ENCODE measurements around the gene AGL. TPM values are rescaled to one million over a fixed set of nuclear protein-coding genes. Genes with fewer than 3 reads are reported as not detected.

Gene AGL
- total and polyA plus RNA-seq, 2 of the 8 experiments (the other 6 are each of a cell fraction or from before 2014, with no cell fraction given) = 2.7 to 19.2 TPM

DNA sequence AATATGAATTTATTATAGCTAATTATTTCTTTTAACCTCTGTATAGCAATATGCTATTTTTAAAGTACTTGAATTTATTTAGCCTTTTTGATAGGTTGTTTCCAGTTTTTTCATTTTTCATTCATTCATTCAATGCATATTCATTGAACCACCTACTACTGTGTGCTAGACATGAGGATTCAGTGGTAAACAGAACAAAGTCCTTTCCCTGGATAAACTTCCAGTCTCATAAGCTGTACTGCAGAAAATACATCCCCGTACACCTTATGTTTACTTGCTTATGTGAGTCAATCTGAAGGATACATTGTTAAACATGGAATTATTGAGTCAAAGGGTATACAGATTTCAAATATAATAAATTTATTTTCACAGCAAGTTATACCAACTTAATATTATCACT is 21.9 kb downstream of the AGL start:
- no peak overlapping the region for H3K27ac ChIP-seq (ENCODE audit: low read depth, low read length)
- H3K9ac ChIP-seq (replicated peaks in 1 of 4; ENCODE audit: extremely low read depth in 1 of 4, low read depth in 3 of 4, low read length in 3 of 4) = no peak overlapping the region
- no peak overlapping the region for H4K8ac ChIP-seq (ENCODE audit: extremely low read depth, insufficient read depth, low read length)
- H3K14ac ChIP-seq (ENCODE audit: insufficient read length) = no peak overlapping the region
- POLR2A ChIA-PET (ENCODE audit: partially characterized antibody) = no interaction called here
- FAIRE-seq (no peak), DNase-seq (ENCODE audit: low read depth in 1 of 2, low spot score in 2 of 2) (no peak)
- H3K56ac ChIP-seq (replicated peaks; ENCODE audit: insufficient read length, low read depth, low read length) = no peak overlapping the region
- H3K4me1 ChIP-seq (replicated peaks in 1 of 4; ENCODE audit: control insufficient read depth in 3 of 4, insufficient read depth in 4 of 4, low read length in 3 of 4) = no peaks in the 10 kb centered on the region
- H2BK120ac ChIP-seq (replicated peaks; ENCODE audit: low read depth, low read length) = no peak overlapping the region
- no peak overlapping the region for H2BK15ac ChIP-seq (ENCODE audit: low read length)
- 94% methylated on average over 1 of the region's 1 CpG; no CpG with 5 or more reads in 1 of the 2 experiments for WGBS, 2 experiments (ENCODE audit: extremely low coverage in 1 of 2, insufficient coverage in 1 of 2, insufficient read length in 1 of 2, insufficient replicate concordance in 2 of 2, low coverage in 1 of 2, low lambda C conversion rate in 2 of 2, missing lambda C conversion rate in 1 of 2)
- H3K4me2 ChIP-seq (ENCODE audit: insufficient read depth in 1 of 2, low read depth in 2 of 2, low read length in 2 of 2) = no peak overlapping the region
- H2BK5ac ChIP-seq (ENCODE audit: low read depth, low read length) = no peak overlapping the region
- no peaks in the 10 kb centered on the region for H3K79me2 ChIP-seq (ENCODE audit: control insufficient read depth in 1 of 2, insufficient read depth in 2 of 2, low read length in 2 of 2)
- no peak overlapping the region for H3K4ac ChIP-seq (replicated peaks; ENCODE audit: insufficient read length, low read depth, low read length)
- no peak overlapping the region for H2AK5ac ChIP-seq (ENCODE audit: low read depth, low read length)
- no peaks in the 10 kb centered on the region for H3K79me1 ChIP-seq (ENCODE audit: low read depth, low read length)
- H3K27me3 ChIP-seq (replicated peaks in 1 of 4; ENCODE audit: control insufficient read depth in 3 of 4, extremely low read depth in 1 of 4, insufficient read depth in 3 of 4, low read length in 3 of 4) = no peaks in the 10 kb centered on the region
- no peaks in the 10 kb centered on the region for H3K23me2 ChIP-seq (ENCODE audit: low read depth, low read length)
- H2BK20ac ChIP-seq (ENCODE audit: low read length) = no peak overlapping the region
- H3K36me3 ChIP-seq (ENCODE audit: control insufficient read depth in 2 of 4, insufficient read depth in 4 of 4, low read length in 3 of 4) = peaks cover 0 to 3% (median 0%) of the 10 kb centered on the region in 4 experiments; a peak in 1 of 8 replicates
- no peaks in the 10 kb centered on the region for H4K20me1 ChIP-seq (replicated peaks in 1 of 2; ENCODE audit: control insufficient read depth in 1 of 2, insufficient read depth in 2 of 2, low read length in 2 of 2)
- CTCF ChIA-PET (ENCODE audit: partially characterized antibody) = no interaction called here
- no peak overlapping the region for H2AFZ ChIP-seq (ENCODE audit: low read length)
- no peak overlapping the region for H3K18ac ChIP-seq (ENCODE audit: extremely low read depth, low read length)
- H3K9me3 ChIP-seq (ENCODE audit: insufficient read depth in 2 of 2, low read depth in 1 of 2, low read length in 1 of 2) = no peaks in the 10 kb centered on the region
- no peak overlapping the region for H3K4me3 ChIP-seq (ENCODE audit: extremely low read depth in 1 of 4, insufficient read depth in 2 of 4, low read depth in 3 of 4, low read length in 4 of 4)
- H2BK12ac ChIP-seq (ENCODE audit: low read depth, low read length) = no peak overlapping the region
- no peak overlapping the region for H4K5ac ChIP-seq (ENCODE audit: insufficient read length, low read depth, low read length)
- no peak overlapping the region for H4K91ac ChIP-seq (replicated peaks; ENCODE audit: insufficient read length, low read length)
- H3K23ac ChIP-seq (ENCODE audit: insufficient read length) = no peak overlapping the region
- TF ChIP-seq BACH1 (IDR thresholded peaks at IDR 0.05; ENCODE audit: low read length) (no peak), RNF2 (IDR thresholded peaks at IDR 0.05; ENCODE audit: borderline replicate concordance, low read depth, low read length, missing control alignments, poor library complexity, severe bottlenecking) (no peak), TEAD4 (IDR thresholded peaks at IDR 0.05; ENCODE audit: low read depth, low read length) (no peak), NRF1 (IDR thresholded peaks at IDR 0.05; ENCODE audit: low read depth, low read length) (no peak), SUZ12 (IDR thresholded peaks at IDR 0.05; ENCODE audit: low read length) (no peak), CHD2 (IDR thresholded peaks at IDR 0.05; ENCODE audit: low read length) (no peak), POLR2A (IDR thresholded peaks at IDR 0.05; ENCODE audit: control extremely low read depth in 1 of 2, low read depth in 2 of 2, low read length in 2 of 2) (no peak), CREB1 (IDR thresholded peaks at IDR 0.05) (no peak), KDM5A (IDR thresholded peaks at IDR 0.05; ENCODE audit: low read length) (no peak), POU5F1 (IDR thresholded peaks at IDR 0.05; ENCODE audit: low read depth, low read length) (no peak), CEBPB (IDR thresholded peaks at IDR 0.05; ENCODE audit: low read depth, low read length) (no peak), SP2 (IDR thresholded peaks at IDR 0.05; ENCODE audit: low read length) (no peak), CTCF (IDR thresholded peaks at IDR 0.05; ENCODE audit: control extremely low read depth in 1 of 3, insufficient read depth in 1 of 3, low read depth in 1 of 3, low read length in 3 of 3) (no peak), FOSL1 (IDR thresholded peaks at IDR 0.05; ENCODE audit: insufficient read depth, low read depth, low read length) (no peak)
